ENCODE results near the gene KLHL17. TPM values are rescaled to one million over a fixed set of nuclear protein-coding genes. Genes with fewer than 3 reads are reported as not detected.

The KLHL17 gene
- total RNA-seq, 1 experiment from 2014 or later = 41.4 TPM

DNA sequence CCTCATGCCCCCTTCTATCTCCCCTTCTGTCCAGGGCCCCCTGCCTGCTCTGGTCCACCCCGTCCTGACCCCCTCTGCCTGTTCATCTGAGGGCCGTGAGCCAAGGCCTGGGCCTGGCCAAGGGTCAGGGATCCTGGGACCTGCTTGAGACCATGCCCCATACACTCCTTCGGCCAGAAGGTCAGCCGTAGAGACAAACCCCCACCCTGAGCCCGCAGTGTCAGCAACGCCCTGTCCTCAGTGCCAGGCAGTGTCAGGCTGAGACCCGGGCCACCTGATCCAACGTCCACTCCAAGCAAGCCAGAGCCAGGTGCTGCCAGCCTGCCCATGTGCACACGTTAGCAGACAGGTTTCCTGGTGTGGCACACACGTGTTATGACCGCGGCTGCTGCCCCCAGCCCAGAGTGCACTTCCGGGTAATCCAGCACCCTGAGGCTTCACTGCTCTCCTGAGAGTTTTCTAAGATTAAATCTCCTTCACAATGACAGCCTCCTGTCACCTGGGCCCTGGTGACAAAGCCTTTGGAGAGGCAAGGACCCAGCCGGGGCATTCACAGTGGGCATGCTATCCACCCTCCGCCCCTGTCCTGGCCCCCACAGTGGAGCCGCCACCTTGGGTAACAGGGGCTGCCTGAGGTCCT lies 46.8 kb upstream of the KLHL17 start:
- no peak overlapping the region for H2BK15ac ChIP-seq (ENCODE audit: low read depth, low read length)
- H3K79me2 ChIP-seq (ENCODE audit: insufficient read depth, low read length) = no peaks in the 10 kb centered on the region
- H3K18ac ChIP-seq (ENCODE audit: insufficient read length, low read depth, low read length) = no peak overlapping the region
- no peak overlapping the region for H3K23ac ChIP-seq (ENCODE audit: insufficient read length, low read depth, low read length)
- H3K79me1 ChIP-seq (ENCODE audit: insufficient read depth, low read depth, low read length, poor library complexity, severe bottlenecking) = no peaks in the 10 kb centered on the region
- H3K36me3 Mint-ChIP-seq (ENCODE audit: insufficient read depth in 1 of 3, low read depth in 3 of 3) = peaks cover 0 to 2% (median 0%) of the 10 kb centered on the region in 3 experiments; a peak in 1 of 7 replicates
- H3K27me3 Mint-ChIP-seq (ENCODE audit: low read depth) = peaks cover 80% of the 10 kb centered on the region
- TF ChIP-seq, protein P1, sequence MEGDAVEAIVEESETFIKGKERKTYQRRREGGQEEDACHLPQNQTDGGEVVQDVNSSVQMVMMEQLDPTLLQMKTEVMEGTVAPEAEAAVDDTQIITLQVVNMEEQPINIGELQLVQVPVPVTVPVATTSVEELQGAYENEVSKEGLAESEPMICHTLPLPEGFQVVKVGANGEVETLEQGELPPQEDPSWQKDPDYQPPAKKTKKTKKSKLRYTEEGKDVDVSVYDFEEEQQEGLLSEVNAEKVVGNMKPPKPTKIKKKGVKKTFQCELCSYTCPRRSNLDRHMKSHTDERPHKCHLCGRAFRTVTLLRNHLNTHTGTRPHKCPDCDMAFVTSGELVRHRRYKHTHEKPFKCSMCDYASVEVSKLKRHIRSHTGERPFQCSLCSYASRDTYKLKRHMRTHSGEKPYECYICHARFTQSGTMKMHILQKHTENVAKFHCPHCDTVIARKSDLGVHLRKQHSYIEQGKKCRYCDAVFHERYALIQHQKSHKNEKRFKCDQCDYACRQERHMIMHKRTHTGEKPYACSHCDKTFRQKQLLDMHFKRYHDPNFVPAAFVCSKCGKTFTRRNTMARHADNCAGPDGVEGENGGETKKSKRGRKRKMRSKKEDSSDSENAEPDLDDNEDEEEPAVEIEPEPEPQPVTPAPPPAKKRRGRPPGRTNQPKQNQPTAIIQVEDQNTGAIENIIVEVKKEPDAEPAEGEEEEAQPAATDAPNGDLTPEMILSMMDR (conservative IDR thresholded peaks at IDR 0.05) = no peak
- H3K4me2 ChIP-seq (ENCODE audit: insufficient read depth, insufficient read length, low read length) = no peak overlapping the region
- no peak overlapping the region for H3K4ac ChIP-seq (ENCODE audit: low read depth, low read length)
- no peak overlapping the region for H2BK12ac ChIP-seq (ENCODE audit: insufficient read length, low read depth, low read length)
- no peak overlapping the region for H3T11ph ChIP-seq (ENCODE audit: low read length)
- no peaks in the 10 kb centered on the region; the same call in 1 of the 2 replicates for H3K27me3 ChIP-seq (ENCODE audit: insufficient read depth, low read length)
- H2AFZ ChIP-seq (ENCODE audit: low read length) = no peak overlapping the region
- H3K14ac ChIP-seq (ENCODE audit: insufficient read depth, low read length) = no peak overlapping the region; the same call in 1 of the 2 replicates
- H3K9me3 Mint-ChIP-seq = peaks cover 0 to 2% of the 10 kb centered on the region in 2 experiments; a peak in 2 of 5 replicates
- no peaks in the 10 kb centered on the region for H3K4me1 ChIP-seq (ENCODE audit: insufficient read depth, low read length)
- no peak overlapping the region for H4K8ac ChIP-seq (replicated peaks; ENCODE audit: insufficient read length, low read depth, low read length)
- no peak overlapping the region for H4K5ac ChIP-seq (ENCODE audit: insufficient read length, low read depth, low read length)
- no peaks in the 10 kb centered on the region for H4K20me1 ChIP-seq (ENCODE audit: control insufficient read depth, insufficient read depth, insufficient read length)
- peaks cover 6 to 9% of the 10 kb centered on the region in 2 experiments; a peak in 3 of 4 replicates for H3K4me1 Mint-ChIP-seq
- no peak overlapping the region for H3K56ac ChIP-seq (ENCODE audit: insufficient read length, low read depth, low read length)
- H3K27ac Mint-ChIP-seq = no peak overlapping the region
- H4K91ac ChIP-seq (ENCODE audit: insufficient read length, low read depth, low read length) = no peak overlapping the region
- H3K9ac ChIP-seq (ENCODE audit: extremely low read depth, insufficient read length, low read length) = no peak overlapping the region
- no peak overlapping the region for H2BK5ac ChIP-seq (ENCODE audit: insufficient read length, low read length)
- H2BK120ac ChIP-seq (ENCODE audit: low read depth, low read length, poor library complexity, severe bottlenecking) = no peak overlapping the region
- no peak overlapping the region for H2AK5ac ChIP-seq (ENCODE audit: insufficient read length, low read length)
- WGBS (ENCODE audit: extremely low coverage, insufficient read length, low lambda C conversion rate) = no CpG with 5 or more reads among the region's 16 CpGs
- DNase-seq = no peak
- H2BK20ac ChIP-seq (ENCODE audit: low read depth, low read length, poor library complexity, severe bottlenecking) = no peak overlapping the region
- H3K27ac ChIP-seq (ENCODE audit: insufficient read length, low read depth, low read length) = no peak overlapping the region
- no peaks in the 10 kb centered on the region for H3K23me2 ChIP-seq (ENCODE audit: insufficient read length, low read depth, low read length, poor library complexity, severe bottlenecking)
- no peaks in the 10 kb centered on the region for H3K9me3 ChIP-seq (ENCODE audit: control insufficient read depth, low read depth, low read length)
- no peak overlapping the region for H3K4me3 Mint-ChIP-seq

All from H9 (cell line).